H1 (cell line): ENCODE results near the gene SMARCB1. TPM values are rescaled to one million over a fixed set of nuclear protein-coding genes. Genes with fewer than 3 reads are reported as not detected.
A peak's percentile ranks its signal among the peaks of the same experiment; 100 is the strongest.

Experiments
- CTCF ChIA-PET: fragments of 300-600 bp; sonication (Branson Sonifier 250); formaldehyde crosslinking; loops from one replicate; lab custom pipeline; 2021; ENCODE audit not compliant: partially characterized antibody; lab: Charles Lee
- POLR2A ChIA-PET: fragments of 300-600 bp; sonication (Branson Sonifier 250); formaldehyde crosslinking; loops from one replicate; lab custom pipeline; 2021; ENCODE audit warnings: inconsistent platforms; ENCODE audit not compliant: partially characterized antibody; lab: Charles Lee
- DNase-seq, 2 experiments: peaks; one replicate each; pipeline versions ENCODE4 v3.0.0 to v3.0.0-alpha.2; 2010 to 2022; ENCODE audit warnings: low spot score in 2 of 2, low read depth in 1 of 2, mixed read lengths in 1 of 2
- FAIRE-seq: peaks from 2 replicates; lab custom pipeline; 2011; peaks lifted over from hg19 to GRCh38; lab: Jason Lieb, UNC
- H2AFZ ChIP-seq: 2 replicates; pipeline ENCODE4 v1.8.1; 2012; ENCODE audit warnings: low read length, inconsistent platforms
- H2AK5ac ChIP-seq: 2 replicates; pipeline ENCODE4 v1.6.1; 2013; ENCODE audit warnings: low read depth, low read length
- H2BK120ac ChIP-seq: replicated peaks from 2 replicates; pipeline ENCODE3; 2013; ENCODE audit warnings: low read depth, low read length, inconsistent platforms
- H2BK12ac ChIP-seq: 2 replicates; pipeline ENCODE4 v1.6.1; 2013; ENCODE audit warnings: low read depth, low read length
- H2BK15ac ChIP-seq: 2 replicates; pipeline ENCODE4 v1.6.1; 2013; ENCODE audit warnings: low read length
- H2BK20ac ChIP-seq: 2 replicates; pipeline ENCODE4 v1.6.1; 2013; ENCODE audit warnings: low read length
- H2BK5ac ChIP-seq: 2 replicates; pipeline ENCODE4 v1.6.1; 2013; ENCODE audit warnings: low read depth, low read length
- H3K14ac ChIP-seq: 2 replicates; pipeline ENCODE4 v1.6.1; 2013; ENCODE audit warnings: inconsistent platforms; ENCODE audit not compliant: insufficient read length
- H3K18ac ChIP-seq: 2 replicates; pipeline ENCODE4 v1.6.1; 2013; ENCODE audit warnings: low read length; ENCODE audit errors: extremely low read depth
- H3K23ac ChIP-seq: 2 replicates; pipeline ENCODE4 v1.6.1; 2013; ENCODE audit warnings: inconsistent platforms; ENCODE audit not compliant: insufficient read length
- H3K23me2 ChIP-seq: 2 replicates; pipeline ENCODE4 v1.6.1; 2013; ENCODE audit warnings: low read depth, low read length
- H3K27ac ChIP-seq: 2 replicates; pipeline ENCODE4 v1.6.1; 2011; ENCODE audit warnings: low read depth, low read length, inconsistent platforms
- H3K27me3 ChIP-seq, 4 experiments: replicated peaks in 1 of 4; 1 replicate in 1 of 4; 2 replicates in 3 of 4; pipeline versions ENCODE4 v1.6.1 to v1.8.1; 2011 to 2013; ENCODE audit warnings: low read length in 3 of 4, mild to moderate bottlenecking in 3 of 4, inconsistent platforms in 2 of 4, mixed read lengths in 2 of 4, moderate library complexity in 1 of 4; ENCODE audit not compliant: control insufficient read depth in 3 of 4, insufficient read depth in 3 of 4; ENCODE audit errors: extremely low read depth in 1 of 4
- H3K36me3 ChIP-seq, 4 experiments: 2 replicates each; pipeline versions ENCODE4 v1.6.1 to v1.8.1; 2011 to 2013; ENCODE audit warnings: mild to moderate bottlenecking in 4 of 4, low read length in 3 of 4, moderate library complexity in 2 of 4, control low read depth in 1 of 4, inconsistent platforms in 1 of 4; ENCODE audit not compliant: insufficient read depth in 4 of 4, control insufficient read depth in 2 of 4
- H3K4ac ChIP-seq: replicated peaks from 2 replicates; pipeline ENCODE3; 2013; ENCODE audit warnings: low read length, low read depth, mixed read lengths, inconsistent platforms; ENCODE audit not compliant: insufficient read length
- H3K4me1 ChIP-seq, 4 experiments: replicated peaks in 1 of 4; 1 replicate in 1 of 4; 2 replicates in 3 of 4; pipeline versions ENCODE4 v1.6.1 to v1.8.1; 2011 to 2013; ENCODE audit warnings: low read length in 3 of 4, inconsistent platforms in 2 of 4, mixed read lengths in 1 of 4; ENCODE audit not compliant: insufficient read depth in 4 of 4, control insufficient read depth in 3 of 4
- H3K4me2 ChIP-seq, 2 experiments: 2 replicates each; pipeline versions ENCODE4 v1.6.1 to v1.8.1; 2011 to 2013; ENCODE audit warnings: low read depth in 2 of 2, low read length in 2 of 2, control low read depth in 1 of 2, inconsistent platforms in 1 of 2, mild to moderate bottlenecking in 1 of 2; ENCODE audit not compliant: insufficient read depth in 1 of 2
- H3K4me3 ChIP-seq, 4 experiments: fragments of 200-600, 300-600 bp in 1 of 4; sonication (generic), shearing (Covaris generic), sonication (Bioruptor Twin) in 1 of 4; 2 replicates each; pipeline versions ENCODE4 v1.5.1 to v1.8.1; 2011 to 2016; ENCODE audit warnings: low read length in 4 of 4, low read depth in 3 of 4, control low read depth in 2 of 4, inconsistent platforms in 2 of 4, mild to moderate bottlenecking in 2 of 4, mixed read lengths in 1 of 4, moderate library complexity in 1 of 4; ENCODE audit not compliant: insufficient read depth in 2 of 4; ENCODE audit errors: extremely low read depth in 1 of 4
- H3K56ac ChIP-seq: replicated peaks from 2 replicates; pipeline ENCODE3; 2013; ENCODE audit warnings: low read depth, mild to moderate bottlenecking, mixed read lengths, low read length, inconsistent platforms; ENCODE audit not compliant: insufficient read length
- H3K79me1 ChIP-seq: 2 replicates; pipeline ENCODE4 v1.6.1; 2013; ENCODE audit warnings: low read depth, low read length, control low read depth
- H3K79me2 ChIP-seq, 2 experiments: 2 replicates each; pipeline versions ENCODE4 v1.6.1 to v1.8.1; 2012 to 2013; ENCODE audit warnings: low read length in 2 of 2, mild to moderate bottlenecking in 2 of 2, inconsistent platforms in 1 of 2; ENCODE audit not compliant: insufficient read depth in 2 of 2, control insufficient read depth in 1 of 2
- H3K9ac ChIP-seq, 4 experiments: replicated peaks in 1 of 4; 1 replicate in 1 of 4; 2 replicates in 3 of 4; pipeline versions ENCODE4 v1.6.1 to v1.8.1; 2011 to 2013; ENCODE audit warnings: low read depth in 3 of 4, low read length in 3 of 4, control low read depth in 2 of 4, mild to moderate bottlenecking in 2 of 4, moderate library complexity in 2 of 4, inconsistent platforms in 1 of 4; ENCODE audit errors: extremely low read depth in 1 of 4
- H3K9me3 ChIP-seq, 2 experiments: 2 replicates each; pipeline versions ENCODE4 v1.6.1 to v1.8.1; 2012 to 2013; ENCODE audit warnings: mild to moderate bottlenecking in 2 of 2, moderate library complexity in 2 of 2, control low read depth in 1 of 2, inconsistent platforms in 1 of 2, low read depth in 1 of 2, low read length in 1 of 2, mixed read lengths in 1 of 2; ENCODE audit not compliant: insufficient read depth in 2 of 2
- H4K20me1 ChIP-seq, 2 experiments: replicated peaks in 1 of 2; 2 replicates each; pipeline versions ENCODE3 to v1.8.1; 2011 to 2013; ENCODE audit warnings: inconsistent platforms in 2 of 2, low read length in 2 of 2, mild to moderate bottlenecking in 1 of 2; ENCODE audit not compliant: insufficient read depth in 2 of 2, control insufficient read depth in 1 of 2
- H4K5ac ChIP-seq: 2 replicates; pipeline ENCODE4 v1.6.1; 2013; ENCODE audit warnings: low read length, low read depth, mixed read lengths, inconsistent platforms; ENCODE audit not compliant: insufficient read length
- H4K8ac ChIP-seq: 2 replicates; pipeline ENCODE4 v1.8.0; 2013; ENCODE audit warnings: mild to moderate bottlenecking, moderate library complexity, low read length, inconsistent platforms; ENCODE audit not compliant: insufficient read depth; ENCODE audit errors: extremely low read depth
- H4K91ac ChIP-seq: replicated peaks from 2 replicates; pipeline ENCODE3; 2013; ENCODE audit warnings: low read length, mixed read lengths, inconsistent platforms; ENCODE audit not compliant: insufficient read length
- EZH2 ChIP-seq: fragments of 200-600 bp; sonication (generic); IDR thresholded peaks from 2 replicates; pipeline ENCODE4 v1.7.1; 2012; ENCODE audit warnings: low read depth, mild to moderate bottlenecking, moderate library complexity, low read length, inconsistent platforms; ENCODE audit not compliant: severe bottlenecking
- WGBS, 2 experiments: shearing (Covaris generic) in 1 of 2; methylation state at CpG; one replicate each; pipeline versions ENCODE4 v1.1.6 to v1.1.7; 2013 to 2015; ENCODE audit warnings: low lambda C conversion rate in 2 of 2, mixed read lengths in 2 of 2, inconsistent platforms in 1 of 2, low coverage in 1 of 2, missing lambda C conversion rate in 1 of 2; ENCODE audit not compliant: insufficient replicate concordance in 2 of 2, insufficient coverage in 1 of 2, insufficient read length in 1 of 2; ENCODE audit errors: extremely low coverage in 1 of 2, missing lambda C conversion rate in 1 of 2; 5-methylcytosine and 5-hydroxymethylcytosine counted together
- polyA plus RNA-seq, 7 experiments: library from polyadenylated mRNA; depleted of rRNA in 3 of 7; stranded (reverse) in 5 of 7; unstranded in 2 of 7; fragments of >200 nt in 5 of 7; fragments of 200-250 nt in 2 of 7; gene quantifications; 1 replicate in 5 of 7; 2 replicates in 1 of 7; 4 replicates in 1 of 7; pipeline versions ENCODE4 v1.2.1 to v1.2.3, GENCODE V29; 2011 to 2013; ENCODE audit warnings: missing spikeins in 2 of 7, mixed read lengths in 2 of 7
- total RNA-seq: library from RNA; stranded (reverse); fragmentation: NEBNext Ultra II Directional; extraction: Animal tissue kit (Norgen Biotek cat#: 25700); gene quantifications from 2 replicates; pipeline ENCODE4 v1.2.1, GENCODE V29; 2021

The SMARCB1 gene
- total and polyA plus RNA-seq, 2 of the 8 experiments (the other 6 are each of a cell fraction or from before 2014, with no cell fraction given): 116 to 145 TPM

GRCh38 chr22:23752750-23753149 lies 34.0 kb upstream of the SMARCB1 start:
- Histone ChIP-seq H3K79me2 (no peaks in the 10 kb centered on the region), H2BK12ac (no peak overlapping the region), H3K4me1 (peaks cover 0 to 6% (median 2%) of the 10 kb centered on the region in 4 experiments; a peak in 4 of 7 replicates), H2BK20ac (no peak overlapping the region), H3K36me3 (no peaks in the 10 kb centered on the region), H2BK5ac (no peak overlapping the region), H2AK5ac (no peak overlapping the region), H4K20me1 (no peaks in the 10 kb centered on the region), H3K27ac (no peak overlapping the region), H3K27me3 (no peaks in the 10 kb centered on the region), H2BK120ac (no peak overlapping the region), H3K56ac (no peak overlapping the region), H3K23me2 (peaks cover 13% of the 10 kb centered on the region; the same call in 1 of the 2 replicates), H3K18ac (no peak overlapping the region), H3K4me2 (no peak overlapping the region), H2BK15ac (no peak overlapping the region), H3K9me3 (no peaks in the 10 kb centered on the region), H4K91ac (peak overlapping the region; percentile 46), H3K4ac (no peak overlapping the region), H4K5ac (no peak overlapping the region), H3K9ac (no peak overlapping the region), H3K79me1 (no peaks in the 10 kb centered on the region), H3K23ac (no peak overlapping the region), H3K14ac (no peak overlapping the region), H3K4me3 (no peak overlapping the region), H4K8ac (no peak overlapping the region), H2AFZ (no peak overlapping the region)
- DNase-seq (no peak), FAIRE-seq (no peak)
- CTCF ChIA-PET: interaction anchor here (1.3 to 2.2 kb wide), 2 partner anchors 15 to 16 kb away, joined by 5 to 6 read pairs; partner anchors contain the start of gene CHCHD10
- POLR2A ChIA-PET: interaction anchor here (1.2 to 5.3 kb wide), 4 partner anchors 10 to 105 kb away, joined by 3 to 22 read pairs (median 6); partner anchors contain the start of genes C22orf15, CHCHD10 and SLC2A11
- 96% methylated on average over 15 of the region's 16 CpGs; no CpG with 5 or more reads in 1 of the 2 experiments for WGBS, 2 experiments
- no peak for TF ChIP-seq EZH2
